Measurements from ENCODE around the gene CILP2. TPM values are rescaled to one million over a fixed set of nuclear protein-coding genes. Genes with fewer than 3 reads are reported as not detected.
A peak's percentile ranks its signal among the peaks of the same experiment; 100 is the strongest.

CILP2 gene
- total RNA-seq, 1 experiment from 2014 or later: 0.77 TPM

DNA sequence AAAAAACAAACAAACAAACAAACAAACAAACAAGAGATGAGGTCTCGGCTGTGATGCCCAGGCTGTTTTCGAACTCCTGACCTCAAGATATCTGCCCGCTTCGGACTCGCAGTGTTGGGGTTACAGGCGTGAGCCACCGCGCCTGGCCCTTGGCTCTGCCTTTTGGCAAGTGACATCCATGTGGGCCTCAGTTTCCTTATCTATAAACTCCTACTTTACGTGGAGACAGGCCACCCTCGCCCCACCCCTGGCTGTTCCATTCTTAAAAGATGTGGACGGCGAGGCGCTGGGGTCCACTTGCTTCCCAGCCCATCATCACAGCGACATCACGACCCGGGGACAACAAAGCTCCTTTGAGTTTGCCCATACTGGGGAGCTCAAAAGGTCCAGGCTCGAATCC, 24.4 kb upstream of the CILP2 start:
- TF ChIP-seq EZH2 (IDR thresholded peaks at IDR 0.05; ENCODE audit: borderline replicate concordance, low read depth, low read length, poor library complexity, severe bottlenecking): no peak
- CTCF ChIA-PET: no interaction called here
- POLR2A ChIA-PET (ENCODE audit: low non-redundant PET): no interaction called here
- H3K9me3 ChIP-seq (ENCODE audit: low read depth, low read length, poor library complexity, severe bottlenecking): no peaks in the 10 kb centered on the region
- DNase-seq (ENCODE audit: low spot score): no peak
- intact Hi-C loops (cut with micrococcal nuclease; ENCODE audit: unreplicated experiment): no loop called here
- no peaks in the 10 kb centered on the region for H3K27me3 ChIP-seq (replicated peaks; ENCODE audit: insufficient read depth, low read depth, low read length, poor library complexity)
- BruUV-seq (replicated peaks): no TSS peak
- peaks cover 5% of the 10 kb centered on the region for H3K4me1 ChIP-seq (ENCODE audit: insufficient read depth, low read length, poor library complexity, severe bottlenecking)
- no peak overlapping the region for H3K27ac ChIP-seq (ENCODE audit: low read depth, low read length, poor library complexity, severe bottlenecking)
- no peak overlapping the region for H3K4me3 ChIP-seq (ENCODE audit: low read depth, low read length, poor library complexity, severe bottlenecking)
- H3K36me3 ChIP-seq (ENCODE audit: insufficient read depth, low read length, poor library complexity, severe bottlenecking): peaks cover 5% of the 10 kb centered on the region

DNA sequence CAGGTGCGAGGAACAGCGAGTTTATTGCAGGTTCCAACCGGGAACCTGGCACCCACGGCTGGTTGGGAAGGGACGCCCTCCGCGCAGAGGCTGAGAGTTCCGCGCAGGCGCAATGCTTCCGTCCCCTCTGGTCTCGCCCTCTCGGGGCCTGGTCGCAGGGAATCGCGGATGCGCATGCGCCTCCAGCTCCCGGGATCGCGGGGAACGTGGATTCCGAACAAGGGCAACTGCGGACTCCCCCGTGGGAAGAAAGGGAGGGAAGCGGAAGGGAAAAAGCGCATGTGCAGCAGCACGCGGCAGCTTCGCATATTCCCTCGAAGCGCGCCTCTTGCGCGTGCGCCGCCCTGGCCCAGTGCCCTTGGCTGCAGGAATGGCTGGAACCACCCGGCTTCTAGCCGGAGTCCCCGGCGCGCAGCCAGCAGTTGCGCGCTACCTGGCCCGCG, 23.8 kb upstream of the CILP2 start:
- Histone ChIP-seq H3K4me1 (ENCODE audit: insufficient read depth, low read length, poor library complexity, severe bottlenecking) (peaks cover 5% of the 10 kb centered on the region), H3K27me3 (replicated peaks; ENCODE audit: insufficient read depth, low read depth, low read length, poor library complexity) (no peaks in the 10 kb centered on the region), H3K9me3 (ENCODE audit: low read depth, low read length, poor library complexity, severe bottlenecking) (no peaks in the 10 kb centered on the region), H3K27ac (ENCODE audit: low read depth, low read length, poor library complexity, severe bottlenecking) (no peak overlapping the region), H3K4me3 (ENCODE audit: low read depth, low read length, poor library complexity, severe bottlenecking) (no peak overlapping the region), H3K36me3 (ENCODE audit: insufficient read depth, low read length, poor library complexity, severe bottlenecking) (peaks cover 9% of the 10 kb centered on the region)
- POLR2A ChIA-PET (ENCODE audit: low non-redundant PET): no interaction called here
- CTCF ChIA-PET: no interaction called here
- intact Hi-C loops (cut with micrococcal nuclease; ENCODE audit: unreplicated experiment): no loop called here
- DNase-seq (ENCODE audit: low spot score): no peak
- TF ChIP-seq CTCF (conservative IDR thresholded peaks at IDR 0.05; ENCODE audit: low read depth, low read length): no peak
- no peak for TF ChIP-seq EZH2 (IDR thresholded peaks at IDR 0.05; ENCODE audit: borderline replicate concordance, low read depth, low read length, poor library complexity, severe bottlenecking)
- no TSS peak for BruUV-seq (replicated peaks)

DNA sequence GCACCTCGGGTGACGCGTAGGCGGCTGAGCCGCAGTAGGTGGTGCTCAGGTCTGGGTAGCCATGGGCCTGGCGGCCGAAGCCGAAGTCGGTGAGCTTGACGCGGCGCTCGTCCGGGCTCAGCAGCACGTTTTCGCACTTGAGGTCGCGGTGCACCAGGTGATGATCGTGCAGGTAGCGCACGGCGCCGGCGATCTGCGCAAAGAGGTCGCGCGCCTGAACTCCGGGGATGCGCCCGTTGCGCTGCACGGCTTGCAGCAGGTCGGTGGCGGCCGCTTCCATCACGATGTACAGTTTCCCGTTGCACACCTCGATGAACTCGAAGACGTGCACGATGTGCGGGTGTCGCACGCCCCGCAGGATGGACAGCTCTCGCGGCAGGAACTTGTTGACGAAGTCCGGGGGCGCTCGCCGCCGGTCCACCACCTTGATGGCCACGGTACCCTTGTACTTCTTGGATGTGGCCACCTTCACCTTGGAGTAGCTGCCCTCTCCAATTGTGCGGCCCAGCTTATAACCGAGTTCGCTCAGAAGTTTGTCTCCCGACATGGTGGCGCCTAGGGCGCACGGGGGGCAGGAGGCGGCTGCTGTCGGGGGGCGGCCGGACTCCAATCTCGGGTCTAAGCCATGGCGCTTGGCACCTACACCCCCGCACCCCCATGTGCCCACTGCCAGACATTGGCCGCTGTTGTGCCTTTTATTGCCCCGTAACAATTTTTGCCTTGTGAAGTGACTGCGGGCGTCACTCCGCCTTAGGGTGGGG, 23.0 kb upstream of the CILP2 start, which contains the start of gene TSSK6:
TSSK6 (minus strand) TSS at position 668 of the 761 bp plus-strand sequence; CDS start at position 547, 121 bp downstream.
- no peak for TF ChIP-seq CTCF (conservative IDR thresholded peaks at IDR 0.05; ENCODE audit: low read depth, low read length)
- no peak for TF ChIP-seq EZH2 (IDR thresholded peaks at IDR 0.05; ENCODE audit: borderline replicate concordance, low read depth, low read length, poor library complexity, severe bottlenecking)
- intact Hi-C loops (cut with micrococcal nuclease; ENCODE audit: unreplicated experiment): no loop called here
- no peak for DNase-seq (ENCODE audit: low spot score)
- peak within 1 kb of the TSS; percentile 76 for H3K4me3 ChIP-seq (ENCODE audit: low read depth, low read length, poor library complexity, severe bottlenecking)
- no peaks in the 10 kb centered on the region for H3K9me3 ChIP-seq (ENCODE audit: low read depth, low read length, poor library complexity, severe bottlenecking)
- H3K4me1 ChIP-seq (ENCODE audit: insufficient read depth, low read length, poor library complexity, severe bottlenecking): peaks cover 5% of the 10 kb centered on the region
- peaks cover 15% of the 10 kb centered on the region for H3K36me3 ChIP-seq (ENCODE audit: insufficient read depth, low read length, poor library complexity, severe bottlenecking)
- H3K27me3 ChIP-seq (replicated peaks; ENCODE audit: insufficient read depth, low read depth, low read length, poor library complexity): no peaks in the 10 kb centered on the region
- POLR2A ChIA-PET (ENCODE audit: low non-redundant PET): no interaction called here
- CTCF ChIA-PET: no interaction called here
- H3K27ac ChIP-seq (ENCODE audit: low read depth, low read length, poor library complexity, severe bottlenecking): peak within 1 kb of the TSS; percentile 89
- no TSS peak for BruUV-seq (replicated peaks)
